Measurements from ENCODE around the gene ZNF462.

DNA sequence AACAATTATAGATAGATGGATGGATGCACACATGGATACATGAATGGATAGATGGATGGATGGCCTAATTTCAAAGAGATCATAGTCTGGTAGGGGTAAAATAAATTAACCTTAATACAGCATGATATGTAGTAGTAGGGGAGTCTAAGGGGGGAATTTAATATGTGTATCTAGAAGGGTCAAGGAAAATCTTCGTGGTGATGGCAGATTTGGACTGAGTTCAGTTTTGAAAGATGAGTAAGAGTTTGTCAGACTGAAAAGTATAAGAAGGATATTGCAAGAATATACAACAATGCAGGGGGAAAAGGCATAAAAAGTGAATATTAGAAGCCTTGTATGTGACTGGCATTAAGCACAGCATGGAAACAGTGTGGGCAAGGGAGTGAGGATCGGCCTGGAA lies 98.7 kb downstream of the ZNF462 start:
- TF ChIP-seq, protein P1, sequence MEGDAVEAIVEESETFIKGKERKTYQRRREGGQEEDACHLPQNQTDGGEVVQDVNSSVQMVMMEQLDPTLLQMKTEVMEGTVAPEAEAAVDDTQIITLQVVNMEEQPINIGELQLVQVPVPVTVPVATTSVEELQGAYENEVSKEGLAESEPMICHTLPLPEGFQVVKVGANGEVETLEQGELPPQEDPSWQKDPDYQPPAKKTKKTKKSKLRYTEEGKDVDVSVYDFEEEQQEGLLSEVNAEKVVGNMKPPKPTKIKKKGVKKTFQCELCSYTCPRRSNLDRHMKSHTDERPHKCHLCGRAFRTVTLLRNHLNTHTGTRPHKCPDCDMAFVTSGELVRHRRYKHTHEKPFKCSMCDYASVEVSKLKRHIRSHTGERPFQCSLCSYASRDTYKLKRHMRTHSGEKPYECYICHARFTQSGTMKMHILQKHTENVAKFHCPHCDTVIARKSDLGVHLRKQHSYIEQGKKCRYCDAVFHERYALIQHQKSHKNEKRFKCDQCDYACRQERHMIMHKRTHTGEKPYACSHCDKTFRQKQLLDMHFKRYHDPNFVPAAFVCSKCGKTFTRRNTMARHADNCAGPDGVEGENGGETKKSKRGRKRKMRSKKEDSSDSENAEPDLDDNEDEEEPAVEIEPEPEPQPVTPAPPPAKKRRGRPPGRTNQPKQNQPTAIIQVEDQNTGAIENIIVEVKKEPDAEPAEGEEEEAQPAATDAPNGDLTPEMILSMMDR (IDR thresholded peaks at IDR 0.05), result no peak
- TF ChIP-seq POLR2A (IDR thresholded peaks at IDR 0.05), result no peak
